SKM-1 (cell line): Measurements from ENCODE around the gene CLCF1.
"Not testable (repeated sequence)": the region's sequence is repeated elsewhere in the genome, so short reads cannot be mapped to it uniquely, and the experiment has no call there.

Experiments used
- DNase-seq: peaks from one replicate; lab custom pipeline; 2025; ENCODE audit not compliant: unreplicated experiment; lab: John Stamatoyannopoulos, UW

Gene CLCF1

GRCh38 chr11:67345247-67345919, 28.0 kb downstream of the CLCF1 start:
- DNase-seq = no peak

DNA sequence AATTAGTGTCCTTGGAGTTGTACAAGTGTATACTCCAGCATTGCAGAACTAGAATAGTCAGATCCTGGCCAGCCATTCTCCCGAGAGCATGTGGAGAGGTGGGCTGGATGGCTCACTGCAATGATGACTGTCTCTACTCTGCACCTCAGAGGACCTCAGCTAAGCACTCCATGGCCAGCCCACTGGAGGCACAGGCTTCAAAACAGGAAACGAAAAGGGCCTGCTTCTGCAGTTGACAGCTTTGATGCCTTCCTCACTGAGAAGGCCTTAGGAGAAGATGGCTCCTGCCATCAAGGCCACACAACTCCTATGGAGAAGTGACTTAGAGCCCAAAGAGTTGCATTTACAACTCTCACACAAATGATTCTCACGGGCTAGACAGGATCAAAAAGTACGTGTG, 29.1 kb downstream of the CLCF1 start:
- no peak for DNase-seq

DNA sequence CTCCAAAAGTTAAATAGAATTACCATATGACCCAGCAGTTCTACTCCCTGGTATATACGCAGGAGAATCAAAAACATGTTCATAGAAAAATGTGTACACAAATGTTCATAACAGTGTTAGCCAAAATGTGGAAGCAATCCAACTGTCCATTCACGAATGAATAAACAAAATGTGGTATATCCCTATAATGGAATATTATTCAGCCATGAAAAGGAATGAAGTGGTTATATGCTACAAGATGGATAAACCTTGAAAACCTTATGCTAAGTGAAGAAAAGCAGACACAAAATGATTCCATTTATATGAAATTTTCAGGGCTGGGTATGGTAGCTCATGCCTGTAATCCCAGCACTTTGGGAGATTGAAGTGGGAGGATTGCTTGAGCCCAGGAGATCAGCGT, 36.1 kb downstream of the CLCF1 start:
- no peak for DNase-seq

GRCh38 chr11:67332081-67332691, 41.2 kb downstream of the CLCF1 start:
- no peak for DNase-seq

DNA sequence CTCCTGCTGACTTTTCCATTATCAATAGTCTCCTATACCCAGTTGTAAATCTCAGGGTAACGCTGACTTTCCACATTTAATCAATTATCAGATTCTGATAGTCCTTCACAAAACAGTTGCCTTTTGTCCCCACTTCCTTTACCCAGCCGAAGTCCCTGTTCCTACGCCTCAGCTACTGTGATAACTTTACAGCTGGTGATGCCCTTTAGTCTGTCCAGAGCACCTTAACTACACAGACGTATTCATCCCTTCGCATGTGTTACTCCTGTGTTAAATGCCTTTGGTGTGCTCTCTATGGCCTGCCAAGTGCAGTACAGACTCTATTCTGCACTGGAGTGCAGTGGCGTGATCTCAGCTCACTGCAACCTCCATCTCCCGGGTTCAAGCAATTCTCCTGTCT, 49.9 kb downstream of the CLCF1 start:
- no peak for DNase-seq

GRCh38 chr11:67322049-67322448, 51.3 kb downstream of the CLCF1 start:
- DNase-seq = no peak

- no peak for DNase-seq
Measured at GRCh38 chr11:67321313-67321871, 52.0 kb downstream of the CLCF1 start.

DNA sequence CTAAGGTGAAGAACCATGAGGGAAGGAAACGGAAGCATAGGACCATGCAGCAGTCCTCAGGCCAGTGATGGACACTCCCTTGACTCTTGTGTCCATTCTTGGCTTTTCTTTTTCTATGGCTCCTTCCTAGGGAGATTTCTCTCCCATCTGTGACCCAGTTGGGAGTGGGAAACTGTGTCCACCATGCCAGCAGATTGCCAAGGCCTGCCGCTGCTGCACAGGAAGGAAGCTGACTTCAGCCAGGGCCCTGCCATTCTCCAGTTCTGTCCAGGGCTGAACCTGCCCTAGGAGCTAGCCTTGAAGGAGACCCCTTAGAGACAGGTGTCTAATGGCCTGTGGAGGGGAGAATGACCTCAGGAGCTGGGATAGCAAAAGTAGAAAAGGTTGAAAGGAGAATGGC, 52.7 kb downstream of the CLCF1 start:
- no peak for DNase-seq

GRCh38 chr11:67320011-67320410, 53.4 kb downstream of the CLCF1 start:
- DNase-seq = no peak

DNA sequence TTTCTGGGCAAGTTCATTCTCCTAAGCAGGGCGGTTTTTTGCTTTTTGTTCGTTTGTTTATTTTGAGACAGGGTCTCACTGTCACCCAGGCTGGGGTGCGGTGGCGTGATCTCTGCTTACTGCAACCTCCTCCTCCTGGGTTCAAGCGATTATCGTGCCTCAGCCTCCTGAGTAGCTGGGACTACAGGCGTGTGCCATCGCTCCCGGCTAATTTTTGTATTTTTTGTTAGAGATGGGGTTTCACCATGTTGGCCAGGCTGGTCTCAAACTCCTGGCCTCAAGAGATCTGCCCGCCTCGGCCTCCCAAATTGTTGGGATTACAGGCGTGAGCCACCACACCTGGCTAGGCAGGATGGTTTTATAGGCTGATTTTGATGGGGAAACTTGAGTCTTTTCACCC, 54.5 kb downstream of the CLCF1 start:
- DNase-seq = not testable (repeated sequence)

GRCh38 chr11:67317888-67318555, 55.4 kb downstream of the CLCF1 start:
- no peak for DNase-seq

GRCh38 chr11:67317205-67317887, 56.1 kb downstream of the CLCF1 start:
- peak; percentile 91 for DNase-seq

- no peak for DNase-seq
Measured at GRCh38 chr11:67316882-67317204, 56.6 kb downstream of the CLCF1 start.

- DNase-seq = no peak
Measured at GRCh38 chr11:67315325-67315909, 58.0 kb downstream of the CLCF1 start.

- DNase-seq = no peak
Measured at GRCh38 chr11:67314218-67314617, 59.2 kb downstream of the CLCF1 start.
